Measurements from ENCODE around the gene DENND6B.
A peak's percentile ranks its signal among the peaks of the same experiment; 100 is the strongest.

DENND6B gene

DNA sequence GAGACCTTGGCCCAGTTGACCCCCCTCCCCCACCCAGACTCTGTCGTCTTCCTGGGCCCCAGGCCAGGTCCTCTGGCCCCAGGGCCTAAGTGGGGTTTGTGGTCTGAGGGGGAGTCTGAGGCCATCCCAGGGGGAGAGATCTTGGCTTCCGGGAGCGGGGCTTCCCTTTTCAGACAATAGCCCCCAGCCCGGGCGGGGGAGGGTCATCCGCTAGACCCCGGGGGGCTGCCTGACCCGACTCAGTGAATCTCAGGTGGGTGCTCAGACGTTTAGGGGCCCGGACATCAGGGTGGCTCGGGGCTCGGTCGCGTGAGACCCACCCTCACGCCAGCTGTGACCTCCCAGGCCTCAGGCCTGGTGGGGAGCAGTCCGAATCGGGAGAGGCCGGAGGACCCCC lies 57.2 kb downstream of the DENND6B start:
- H3K27ac Mint-ChIP-seq = no peak overlapping the region
- peaks cover 0 to 7% of the 10 kb centered on the region in 2 donors for H3K27me3 Mint-ChIP-seq
- H3K36me3 Mint-ChIP-seq (ENCODE audit: insufficient read depth) = no peaks in the 10 kb centered on the region
- H3K4me1 Mint-ChIP-seq (ENCODE audit: low read depth in 2 of 2) = peaks cover 8 to 12% of the 10 kb centered on the region in 2 donors
- ATAC-seq (replicated peaks) = no peak
- DNase-seq = no peak
- no peaks in the 10 kb centered on the region for H3K9me3 Mint-ChIP-seq
- peak overlapping the region; percentile 66 to 70 for H3K4me3 Mint-ChIP-seq

GRCh38 chr22:50268655-50269113 lies 58.1 kb downstream of the DENND6B start:
- no peak for ATAC-seq (replicated peaks)
- no peak for DNase-seq
- Mint-ChIP-seq H3K27me3 (peaks cover 0 to under 1% of the 10 kb centered on the region in 2 donors), H3K27ac (no peak overlapping the region), H3K36me3 (ENCODE audit: insufficient read depth) (no peaks in the 10 kb centered on the region), H3K4me3 (peak overlapping the region; percentile 32 to 66), H3K9me3 (no peaks in the 10 kb centered on the region), H3K4me1 (ENCODE audit: low read depth in 2 of 2) (peaks cover 4 to 6% of the 10 kb centered on the region in 2 donors)

DNA sequence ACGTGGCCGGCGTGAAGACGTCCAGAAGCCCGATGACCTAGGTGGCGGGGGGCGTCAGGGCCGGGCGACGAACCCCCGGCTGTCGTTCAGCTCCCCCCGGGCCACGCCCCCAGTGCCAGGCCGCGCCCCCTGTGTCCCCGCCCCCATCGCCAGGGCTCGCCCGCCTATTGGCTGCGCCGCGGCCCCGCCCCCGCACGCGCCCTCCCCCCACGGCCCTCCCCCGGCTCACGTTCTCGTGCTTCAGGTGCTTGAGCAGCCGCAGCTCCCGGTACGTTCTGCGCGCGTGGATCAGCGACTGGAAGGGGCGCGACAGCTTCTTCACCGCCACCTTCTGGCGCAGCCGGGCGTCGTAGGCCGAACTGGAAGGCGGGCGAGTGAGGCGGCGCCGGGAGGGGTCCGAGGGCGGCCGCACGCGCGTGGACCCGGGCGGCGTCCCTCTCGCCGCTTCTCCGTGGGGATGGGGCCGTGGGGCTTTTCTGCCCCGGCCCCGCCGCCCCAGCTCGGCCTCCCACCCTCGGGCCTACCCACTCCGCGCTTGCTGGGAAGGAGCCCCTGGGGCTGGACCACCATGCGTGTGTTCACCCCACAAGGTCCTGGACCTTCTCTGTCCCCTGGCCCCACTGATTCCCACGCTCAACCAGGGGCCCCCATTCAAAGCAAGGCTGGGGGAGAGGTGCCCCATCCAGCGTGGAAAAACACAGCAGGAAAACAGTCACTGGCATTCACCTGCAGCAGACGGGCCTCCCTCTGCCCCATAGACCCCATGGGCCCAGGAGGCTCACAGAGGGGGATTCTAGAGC lies 59.0 kb downstream of the DENND6B start:
- DNase-seq (peak in 1 of 3 experiments; percentile 20), ATAC-seq (replicated peaks) (no peak)
- H3K4me3 Mint-ChIP-seq = no peak overlapping the region
- H3K4me1 Mint-ChIP-seq (ENCODE audit: low read depth in 2 of 2) = peaks cover 4 to 6% of the 10 kb centered on the region in 2 donors
- peaks cover 6 to 8% of the 10 kb centered on the region in 2 donors for H3K27me3 Mint-ChIP-seq
- H3K27ac Mint-ChIP-seq = no peak overlapping the region
- no peaks in the 10 kb centered on the region for H3K9me3 Mint-ChIP-seq
- H3K36me3 Mint-ChIP-seq (ENCODE audit: insufficient read depth) = no peaks in the 10 kb centered on the region

DNA sequence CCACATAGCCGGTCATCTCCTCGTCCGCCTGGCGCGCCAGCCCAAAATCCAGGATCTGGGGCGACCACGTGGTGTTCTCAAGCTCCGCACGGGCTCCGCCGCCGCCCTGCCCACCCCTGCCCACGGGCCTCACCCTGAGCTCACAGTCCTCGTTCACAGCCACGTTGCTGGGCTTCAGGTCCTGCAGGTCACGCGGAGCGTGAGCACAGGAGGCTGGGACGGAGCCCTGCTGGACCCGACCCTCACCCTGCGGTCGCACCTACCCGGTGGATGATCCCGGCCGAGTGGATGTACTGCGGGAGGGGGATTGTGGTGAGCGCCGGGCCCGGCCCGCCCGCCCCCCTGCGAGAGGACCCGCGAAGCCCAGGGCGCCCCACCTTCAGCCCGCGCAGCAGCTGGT lies 59.8 kb downstream of the DENND6B start:
- Mint-ChIP-seq H3K9me3 (no peaks in the 10 kb centered on the region), H3K4me3 (no peak overlapping the region), H3K27me3 (peaks cover 14 to 16% of the 10 kb centered on the region in 2 donors), H3K27ac (no peak overlapping the region), H3K4me1 (ENCODE audit: low read depth in 2 of 2) (peaks cover 8 to 9% of the 10 kb centered on the region in 2 donors), H3K36me3 (ENCODE audit: insufficient read depth) (no peaks in the 10 kb centered on the region)
- ATAC-seq (replicated peaks) = no peak
- DNase-seq = no peak

- Mint-ChIP-seq H3K4me3 (peak overlapping the region in 1 of 2 donors; percentile 42), H3K4me1 (ENCODE audit: low read depth in 2 of 2) (peaks cover 6 to 8% of the 10 kb centered on the region in 2 donors), H3K36me3 (ENCODE audit: insufficient read depth) (no peaks in the 10 kb centered on the region), H3K27me3 (peaks cover 16 to 20% of the 10 kb centered on the region in 2 donors), H3K27ac (no peak overlapping the region), H3K9me3 (no peaks in the 10 kb centered on the region)
- DNase-seq (no peak), ATAC-seq (replicated peaks) (no peak)
These were observed 61.7 kb downstream of the DENND6B start for GRCh38 chr22:50264946-50265669.

- Mint-ChIP-seq H3K9me3 (no peaks in the 10 kb centered on the region), H3K4me3 (no peak overlapping the region), H3K27ac (no peak overlapping the region), H3K36me3 (ENCODE audit: insufficient read depth) (no peaks in the 10 kb centered on the region), H3K4me1 (ENCODE audit: low read depth in 2 of 2) (peaks cover 6 to 8% of the 10 kb centered on the region in 2 donors), H3K27me3 (peaks cover 16 to 25% of the 10 kb centered on the region in 2 donors)
- no peak for ATAC-seq (replicated peaks)
- no peak for DNase-seq
These were observed 62.6 kb downstream of the DENND6B start for GRCh38 chr22:50264104-50264745.

GRCh38 chr22:50262973-50263617 lies 63.7 kb downstream of the DENND6B start:
- Mint-ChIP-seq H3K36me3 (ENCODE audit: insufficient read depth) (no peaks in the 10 kb centered on the region), H3K9me3 (no peaks in the 10 kb centered on the region), H3K4me3 (peak overlapping the region in 1 of 2 donors; percentile 80), H3K27me3 (peaks cover 16 to 36% of the 10 kb centered on the region in 2 donors), H3K27ac (no peak overlapping the region), H3K4me1 (ENCODE audit: low read depth in 2 of 2) (peaks cover 6 to 9% of the 10 kb centered on the region in 2 donors)
- no peak for ATAC-seq (replicated peaks)
- DNase-seq = no peak

DNA sequence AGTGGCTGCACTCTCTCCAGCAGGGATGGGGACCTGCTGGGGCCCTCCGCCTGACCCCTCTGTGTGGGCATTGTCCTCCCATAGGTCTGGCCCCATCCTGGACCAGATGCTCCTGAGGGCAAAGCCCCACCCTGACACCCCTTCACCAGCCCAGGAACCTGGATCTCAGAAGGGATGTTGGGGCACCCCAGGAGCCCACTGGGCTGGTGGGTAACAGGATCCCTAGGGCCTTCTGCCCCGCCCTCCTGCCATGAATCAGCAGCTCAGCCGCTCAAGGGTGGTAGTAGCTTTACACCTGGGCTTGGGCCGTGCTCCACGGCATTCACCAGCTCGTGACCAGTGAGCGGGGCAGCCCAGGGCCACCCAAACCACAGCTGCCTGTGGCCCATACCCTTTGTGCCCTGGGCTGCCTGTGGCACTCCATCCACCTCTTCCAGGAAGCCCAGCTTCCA lies 64.3 kb downstream of the DENND6B start:
- Mint-ChIP-seq H3K27ac (no peak overlapping the region), H3K9me3 (no peaks in the 10 kb centered on the region), H3K36me3 (ENCODE audit: insufficient read depth) (no peaks in the 10 kb centered on the region), H3K27me3 (peaks cover 16 to 43% of the 10 kb centered on the region in 2 donors), H3K4me1 (ENCODE audit: low read depth in 2 of 2) (peaks cover 6 to 9% of the 10 kb centered on the region in 2 donors), H3K4me3 (peak overlapping the region; percentile 75 to 80)
- no peak for DNase-seq
- ATAC-seq (replicated peaks) = no peak

GRCh38 chr22:50261615-50262459 lies 65.0 kb downstream of the DENND6B start, which contains the start of gene MAPK12:
Gene MAPK12 (minus strand): TSS chr22:50261683. CDS start chr22:50261509, 174 bp downstream.
- Mint-ChIP-seq H3K36me3 (ENCODE audit: insufficient read depth) (no peaks in the 10 kb centered on the region), H3K27ac (no peak within 1 kb of the TSS), H3K27me3 (peaks cover 16 to 48% of the 10 kb centered on the region in 2 donors), H3K4me1 (ENCODE audit: low read depth in 2 of 2) (peaks cover 6 to 9% of the 10 kb centered on the region in 2 donors), H3K4me3 (peak within 1 kb of the TSS; percentile 75 to 80), H3K9me3 (no peaks in the 10 kb centered on the region)
- DNase-seq = no peak
- ATAC-seq (replicated peaks) = no peak

DNA sequence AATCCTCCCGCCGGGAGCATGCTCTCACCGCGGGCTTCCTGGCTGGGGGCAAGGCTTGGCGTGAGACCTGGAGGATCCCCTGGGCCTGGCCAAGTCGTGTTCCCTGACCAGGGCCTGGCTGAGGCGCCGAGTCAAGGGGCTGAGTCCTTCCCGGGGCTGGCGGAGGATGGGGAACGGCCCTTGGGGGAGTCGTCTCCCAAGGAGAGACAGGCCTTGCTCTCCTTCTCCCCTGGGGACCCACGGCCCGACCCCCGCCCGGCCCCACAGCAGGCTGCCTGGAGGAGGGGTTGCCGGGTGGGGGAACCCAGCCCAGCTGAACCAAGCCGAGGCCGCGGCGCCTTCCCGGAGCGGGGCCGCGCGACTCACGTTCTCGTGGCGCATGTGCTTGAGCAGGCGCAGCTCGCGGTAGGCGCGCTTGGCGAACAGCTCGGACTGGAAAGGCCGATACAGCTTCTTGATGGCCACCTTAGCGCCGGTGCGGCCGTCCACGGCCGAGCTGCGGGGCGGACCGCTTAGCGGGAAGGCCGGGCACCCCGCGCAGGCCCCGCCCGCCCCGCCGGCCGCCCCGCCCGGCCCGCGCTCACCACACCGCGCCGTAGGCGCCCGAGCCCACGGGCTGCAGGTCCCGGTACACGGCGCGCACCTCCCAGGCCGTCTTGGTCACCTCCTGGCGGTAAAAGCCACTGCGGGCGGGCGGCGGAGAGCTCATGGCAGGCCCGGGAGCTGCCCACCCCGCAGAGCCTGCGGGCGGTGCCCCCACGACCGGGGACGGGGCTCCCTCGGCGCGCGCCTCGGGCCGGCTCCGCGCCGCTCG lies 65.8 kb downstream of the DENND6B start:
- Mint-ChIP-seq H3K4me1 (ENCODE audit: low read depth in 2 of 2) (peaks cover 6 to 9% of the 10 kb centered on the region in 2 donors), H3K4me3 (peak overlapping the region in 1 of 2 donors; percentile 5), H3K27ac (no peak overlapping the region), H3K27me3 (peaks cover 16 to 48% of the 10 kb centered on the region in 2 donors), H3K36me3 (ENCODE audit: insufficient read depth) (no peaks in the 10 kb centered on the region), H3K9me3 (no peaks in the 10 kb centered on the region)
- DNase-seq (no peak), ATAC-seq (replicated peaks) (peak; percentile 53)

GRCh38 chr22:50260434-50260800 lies 66.4 kb downstream of the DENND6B start:
- Mint-ChIP-seq H3K27ac (no peak overlapping the region), H3K9me3 (no peaks in the 10 kb centered on the region), H3K4me1 (ENCODE audit: low read depth in 2 of 2) (peaks cover 6 to 9% of the 10 kb centered on the region in 2 donors), H3K27me3 (peaks cover 16 to 48% of the 10 kb centered on the region in 2 donors), H3K36me3 (ENCODE audit: insufficient read depth) (no peaks in the 10 kb centered on the region), H3K4me3 (peak overlapping the region in 1 of 2 donors; percentile 5)
- ATAC-seq (replicated peaks) = no peak
- no peak for DNase-seq

Data from effector memory CD8-positive, alpha-beta T cell (primary cell).